MM.1S (cell line): Measurements from ENCODE around the gene EMC1.

Experiments used
- DNase-seq: peaks from one replicate; pipeline ENCODE4 v3.0.0-alpha.2; 2015
- H2AFZ ChIP-seq: fragments of 300-600 bp; sonication (generic); 2 replicates; pipeline ENCODE4 v1.6.0; 2016; ENCODE audit warnings: antibody characterized with exemption, low read length
- H3F3A ChIP-seq: fragments of 300-600 bp; sonication (generic); 2 replicates; pipeline ENCODE4 v1.6.1; 2016; ENCODE audit warnings: mild to moderate bottlenecking, antibody characterized with exemption, low read length, moderate library complexity, mixed read lengths; ENCODE audit not compliant: insufficient read depth
- H3K27ac ChIP-seq: fragments of 300-600 bp; sonication (generic); 2 replicates; pipeline ENCODE4 v1.5.1; 2016; ENCODE audit warnings: mild to moderate bottlenecking, low read length
- H3K27me3 ChIP-seq: fragments of 300-600 bp; sonication (generic); replicated peaks from 2 replicates; pipeline ENCODE4 v1.6.0; 2016; ENCODE audit warnings: low read length; ENCODE audit not compliant: insufficient read depth
- H3K36me3 ChIP-seq: fragments of 300-600 bp; sonication (generic); replicated peaks from 2 replicates; pipeline ENCODE4 v1.6.1; 2016; ENCODE audit warnings: mild to moderate bottlenecking, low read length, mixed read lengths; ENCODE audit not compliant: insufficient read depth
- H3K4me1 ChIP-seq: fragments of 300-600 bp; sonication (generic); 2 replicates; pipeline ENCODE4 v1.6.1; 2016; ENCODE audit warnings: low read length, mixed read lengths
- H3K4me2 ChIP-seq: fragments of 300-600 bp; sonication (generic); 2 replicates; pipeline ENCODE4 v1.6.0; 2016; ENCODE audit warnings: low read depth, low read length
- H3K4me3 ChIP-seq: fragments of 300-600 bp; sonication (generic); 2 replicates; pipeline ENCODE4 v1.5.1; 2016; ENCODE audit warnings: low read length, mixed read lengths
- H3K79me2 ChIP-seq: fragments of 300-600 bp; sonication (generic); 2 replicates; pipeline ENCODE4 v1.6.1; 2016; ENCODE audit warnings: mixed run types, low read length, mixed read lengths
- H3K9ac ChIP-seq: fragments of 300-600 bp; sonication (generic); 2 replicates; pipeline ENCODE4 v1.6.1; 2016; ENCODE audit warnings: low read length, mixed read lengths
- H3K9me2 ChIP-seq: fragments of 300-600 bp; sonication (generic); replicated peaks from 2 replicates; pipeline ENCODE4 v1.6.1; 2016; ENCODE audit warnings: mild to moderate bottlenecking, low read length, mixed read lengths; ENCODE audit not compliant: insufficient read depth
- H3K9me3 ChIP-seq: fragments of 300-600 bp; sonication (generic); replicated peaks from 2 replicates; pipeline ENCODE4 v1.6.1; 2016; ENCODE audit warnings: mild to moderate bottlenecking, low read length, mixed read lengths; ENCODE audit not compliant: insufficient read depth
- H4K20me1 ChIP-seq: fragments of 300-600 bp; sonication (generic); 2 replicates; pipeline ENCODE4 v1.6.1; 2016; ENCODE audit warnings: mild to moderate bottlenecking, low read length, moderate library complexity, mixed read lengths; ENCODE audit not compliant: insufficient read depth
- CTCF ChIP-seq: fragments of 300-600 bp; sonication (generic); IDR thresholded peaks from 2 replicates; pipeline ENCODE4 v1.5.1; 2016; ENCODE audit warnings: antibody characterized with exemption, low read length, mixed read lengths
- EZH2 ChIP-seq: fragments of 300-600 bp; sonication (generic); optimal IDR thresholded peaks from 2 replicates; pipeline ENCODE3; 2017; ENCODE audit warnings: low read depth, mild to moderate bottlenecking, antibody characterized with exemption, low read length, mixed read lengths
- EZH2phosphoT487 ChIP-seq: fragments of 300-600 bp; sonication (generic); IDR thresholded peaks from 2 replicates; pipeline ENCODE4 v1.6.1; 2018; ENCODE audit warnings: antibody characterized with exemption, low read length

Gene EMC1

GRCh38 chr1:19167140-19167539 lies 84.2 kb downstream of the EMC1 start:
- no peak for TF ChIP-seq CTCF
- no peak for TF ChIP-seq EZH2phosphoT487
- no peak for TF ChIP-seq EZH2
- Histone ChIP-seq H3K27me3 (no peaks in the 10 kb centered on the region), H4K20me1 (peaks cover 3% of the 10 kb centered on the region; the same call in 1 of the 2 replicates), H3K4me1 (peaks cover 5% of the 10 kb centered on the region), H3K27ac (no peak overlapping the region), H3K9me3 (no peaks in the 10 kb centered on the region), H3K4me3 (no peak overlapping the region), H3F3A (peaks cover 8% of the 10 kb centered on the region; the same call in 1 of the 2 replicates), H3K36me3 (peaks cover 26% of the 10 kb centered on the region), H3K9me2 (no peaks in the 10 kb centered on the region), H3K4me2 (no peak overlapping the region), H3K79me2 (no peaks in the 10 kb centered on the region), H2AFZ (no peak overlapping the region), H3K9ac (no peak overlapping the region)
- no peak for DNase-seq

- Histone ChIP-seq H3K27ac (no peak overlapping the region), H3F3A (peaks cover 8% of the 10 kb centered on the region; the same call in 1 of the 2 replicates), H3K36me3 (peaks cover 32% of the 10 kb centered on the region), H3K4me1 (peaks cover 5% of the 10 kb centered on the region), H4K20me1 (peaks cover 3% of the 10 kb centered on the region; the same call in 1 of the 2 replicates), H2AFZ (no peak overlapping the region), H3K9ac (no peak overlapping the region), H3K9me2 (no peaks in the 10 kb centered on the region), H3K79me2 (no peaks in the 10 kb centered on the region), H3K9me3 (no peaks in the 10 kb centered on the region), H3K4me2 (no peak overlapping the region), H3K4me3 (no peak overlapping the region), H3K27me3 (no peaks in the 10 kb centered on the region)
- DNase-seq = no peak
- TF ChIP-seq EZH2phosphoT487 = no peak
- TF ChIP-seq CTCF = no peak
- no peak for TF ChIP-seq EZH2
Observed at GRCh38 chr1:19166066-19166465, 85.3 kb downstream of the EMC1 start.
